K562 (cell line): ENCODE measurements around the gene FXYD4. TPM values are rescaled to one million over a fixed set of nuclear protein-coding genes. Genes with fewer than 3 reads are reported as not detected.

Source experiments
- BDP1 ChIP-seq: IDR thresholded peaks from 3 replicates; pipeline ENCODE4 v1.6.1; 2011; ENCODE audit not compliant: insufficient read length, insufficient read depth
- BHLHE40 ChIP-seq: IDR thresholded peaks from 2 replicates; pipeline ENCODE4 v1.6.1; 2011; ENCODE audit warnings: low read length, improper control_type of control experiment
- CBFA2T2 ChIP-seq: fragments of 450-650 bp; conservative IDR thresholded peaks from 2 replicates; pipeline ENCODE4 v1.6.1; 2017; ENCODE audit warnings: mild to moderate bottlenecking
- CHD2 ChIP-seq: IDR thresholded peaks from 2 replicates; pipeline ENCODE4 v1.6.1; 2011; ENCODE audit warnings: low read depth, low read length
- FOSL1 ChIP-seq: fragments of 200-800 bp; sonication (Bioruptor generic); conservative IDR thresholded peaks from 2 replicates; pipeline ENCODE4 v1.6.1; 2016; ENCODE audit warnings: missing genetic modification characterization, missing compliant biosample characterization
- FOXM1 ChIP-seq, 2 experiments: fragments of 450-650 bp in 1 of 2; sonication (generic) in 1 of 2; formaldehyde crosslinking in 1 of 2; IDR thresholded peaks; 2 replicates each; pipeline versions ENCODE4 v1.6.1 to v1.9.0; 2017 to 2022; ENCODE audit warnings: low read depth in 2 of 2, mild to moderate bottlenecking in 2 of 2, missing genetic modification reagents in 1 of 2, moderate library complexity in 1 of 2
- HDAC2 ChIP-seq: fragments of 450-650 bp; IDR thresholded peaks from 2 replicates; pipeline ENCODE4 v1.6.1; 2016; ENCODE audit warnings: mild to moderate bottlenecking
- KDM1A ChIP-seq, 2 experiments: fragments of 450-650 bp; IDR thresholded peaks; 2 replicates each; pipeline ENCODE4 v1.6.1; 2016; ENCODE audit warnings: mild to moderate bottlenecking in 2 of 2
- MEF2D ChIP-seq: conservative IDR thresholded peaks from 2 replicates; pipeline ENCODE4 v1.6.1; 2016; ENCODE audit warnings: low read depth, missing genetic modification characterization, missing compliant biosample characterization
- NCOA1 ChIP-seq: fragments of 450-650 bp; IDR thresholded peaks from 2 replicates; pipeline ENCODE4 v1.6.1; 2016; ENCODE audit warnings: low read depth
- NFYB ChIP-seq: IDR thresholded peaks from 2 replicates; pipeline ENCODE4 v1.6.1; 2011; ENCODE audit warnings: mild to moderate bottlenecking, moderate library complexity; ENCODE audit not compliant: insufficient read length; ENCODE audit errors: extremely low read depth
- PRDM10 ChIP-seq: fragments of 450-650 bp; IDR thresholded peaks from 2 replicates; pipeline ENCODE4 v1.6.1; 2018; ENCODE audit not compliant: partially characterized antibody
- RBM15 ChIP-seq: fragments of 200-400 bp; formaldehyde crosslinking; IDR thresholded peaks from 2 replicates; pipeline ENCODE4 v1.6.1; 2018; ENCODE audit warnings: mild to moderate bottlenecking, low read length, moderate library complexity; ENCODE audit not compliant: insufficient read depth
- SAP30 ChIP-seq: fragments of 200-600 bp; sonication (generic); IDR thresholded peaks from 2 replicates; pipeline ENCODE4 v1.6.1; 2012; ENCODE audit warnings: borderline replicate concordance, low read depth, mild to moderate bottlenecking, moderate library complexity, low read length, control low read depth, inconsistent platforms; ENCODE audit not compliant: insufficient read depth, poor library complexity, severe bottlenecking
- SMARCA4 ChIP-seq: fragments of 450-650 bp; IDR thresholded peaks from 2 replicates; pipeline ENCODE4 v1.6.1; 2016
- TBL1XR1 ChIP-seq, 2 experiments: IDR thresholded peaks; 2 replicates each; pipeline ENCODE4 v1.6.1; 2012; ENCODE audit warnings: improper control_type of control experiment in 2 of 2, low read length in 2 of 2, mild to moderate bottlenecking in 1 of 2
- TRIM24 ChIP-seq, 2 experiments: fragments of 450-650 bp; IDR thresholded peaks; 2 replicates each; pipeline ENCODE4 v1.6.1; 2016
- ZNF318 ChIP-seq, 2 experiments: fragments of 450-650 bp; IDR thresholded peaks; 2 replicates each; pipeline ENCODE4 v1.6.1; 2016; ENCODE audit warnings: mild to moderate bottlenecking in 2 of 2, borderline replicate concordance in 1 of 2, low read depth in 1 of 2, moderate library complexity in 1 of 2
- polyA plus RNA-seq, 8 experiments: library from polyadenylated mRNA; depleted of rRNA in 4 of 8; stranded (reverse) in 5 of 8; unstranded in 3 of 8; fragments of >200 nt; fragmentation: Nextera tagmentation in 2 of 8; fragmentation: Illumina TruSeq in 1 of 8; extraction: Ambion mirVana in 2 of 8; extraction: Trizol in 1 of 8; gene quantifications; 2 replicates each; pipeline versions ENCODE4 v1.2.1 to v1.2.3, GENCODE V29; 2011 to 2014; ENCODE audit warnings: inconsistent platforms in 1 of 8, missing spikeins in 1 of 8
- total RNA-seq, 7 experiments: library from RNA; depleted of rRNA in 6 of 7; stranded (reverse); fragments of >200 nt in 6 of 7; fragmentation: Illumina TruSeq in 2 of 7; extraction: Trizol in 2 of 7; gene quantifications; 2 replicates each; pipeline versions ENCODE4 v1.2.1 to v1.2.3, GENCODE V29; 2011 to 2021; ENCODE audit warnings: low replicate concordance in 1 of 7

The FXYD4 gene
- total and polyA plus RNA-seq, 9 of the 15 experiments (the other 6 are each of a cell fraction or from before 2014, with no cell fraction given): not detected

GRCh38 chr10:43415544-43415943, 44.1 kb downstream of the FXYD4 start (continued):
- 0 out of 4 replicates have a peak, but pooled peaks of 1 of the 2 experiments have one; percentile 15 for TF ChIP-seq ZNF318 (IDR thresholded peaks at IDR 0.05; ENCODE audit: borderline replicate concordance in 1 of 2, low read depth in 1 of 2)
- TF ChIP-seq TRIM24 (IDR thresholded peaks at IDR 0.05): peak in 1 of 2 experiments; percentile 37; a peak in 1 of 4 replicates
- TF ChIP-seq HDAC2: peak; percentile 88
- peak; percentile 40; the same call in 1 of the 2 replicates for TF ChIP-seq FOSL1 (tag)
- peak; percentile 64 for TF ChIP-seq PRDM10
- no peak for TF ChIP-seq BDP1
- peak; percentile 60 for TF ChIP-seq CBFA2T2
- TF ChIP-seq BHLHE40: peak; percentile 83
- peak; percentile 80 for TF ChIP-seq MEF2D (tag)
- TF ChIP-seq CHD2: no peak
- no peak for TF ChIP-seq FOXM1 (IDR thresholded peaks at IDR 0.05; ENCODE audit: low read depth)
- no peak for TF ChIP-seq FOXM1 (CRISPR knock-in tag; IDR thresholded peaks at IDR 0.05; ENCODE audit: low read depth)
- peak in 1 of 2 experiments; percentile 86; a peak in 2 of 4 replicates for TF ChIP-seq TBL1XR1 (IDR thresholded peaks at IDR 0.05; ENCODE audit: low read length in 2 of 2)
- TF ChIP-seq NFYB: no peak
- TF ChIP-seq KDM1A (IDR thresholded peaks at IDR 0.05): peak; percentile 95 to 96
- peak; percentile 63 for TF ChIP-seq SMARCA4
- TF ChIP-seq RBM15: no peak
- TF ChIP-seq SAP30: no peak
- peak; percentile 47; the same call in 1 of the 2 replicates for TF ChIP-seq NCOA1
